Endothelial cell of umbilical vein (primary cell): ENCODE results near the gene LIPK. TPM values are rescaled to one million over a fixed set of nuclear protein-coding genes. Genes with fewer than 3 reads are reported as not detected.

ENCODE experiments used
- BruUV-seq: library from RNA; stranded (reverse); fragments of 400-500 nt; replicated peaks from 2 replicates; lab custom pipeline; 2021; lab: Mats Ljungman, UMichigan
- CTCF ChIA-PET: fragments of 300-600, 350-600 bp; sonication (Branson Sonifier 250); formaldehyde crosslinking; loops from one replicate; lab custom pipeline; 2021; ENCODE audit warnings: antibody characterized with exemption, inconsistent platforms; lab: Charles Lee
- POLR2A ChIA-PET: fragments of 300-600, 350-600 bp; sonication (Branson Sonifier 250); formaldehyde crosslinking; loops from one replicate; lab custom pipeline; 2021; ENCODE audit warnings: antibody characterized with exemption, inconsistent platforms; lab: Charles Lee
- DNase-seq: peaks from one replicate; pipeline ENCODE4 v3.0.0-alpha.2; 2011; ENCODE audit warnings: low read depth, low spot score
- FAIRE-seq: peaks from 2 replicates; lab custom pipeline; 2011; peaks lifted over from hg19 to GRCh38; lab: Jason Lieb, UNC
- H2AFZ ChIP-seq: 2 replicates; pipeline ENCODE4 v1.6.0; 2012; ENCODE audit warnings: low read depth, low read length, control low read depth, inconsistent platforms
- H3K27ac ChIP-seq: 2 replicates; pipeline ENCODE4 v1.5.1; 2011; ENCODE audit warnings: low read depth, mild to moderate bottlenecking, control low read depth, low read length, moderate library complexity; ENCODE audit not compliant: insufficient read depth
- H3K27me3 ChIP-seq, 2 experiments: 2 replicates each; pipeline versions ENCODE4 v1.6.0 to v1.6.1; 2011; ENCODE audit warnings: low read length in 2 of 2, mixed read lengths in 1 of 2; ENCODE audit not compliant: control insufficient read depth in 2 of 2, insufficient read depth in 2 of 2
- H3K36me3 ChIP-seq, 2 experiments: 2 replicates in 1 of 2; 3 replicates in 1 of 2; pipeline ENCODE4 v1.5.1; 2011; ENCODE audit warnings: low read length in 2 of 2, mild to moderate bottlenecking in 1 of 2, moderate library complexity in 1 of 2; ENCODE audit not compliant: control insufficient read depth in 2 of 2, insufficient read depth in 2 of 2; ENCODE audit errors: extremely low read depth in 1 of 2
- H3K4me1 ChIP-seq: 3 replicates; pipeline ENCODE4 v1.5.1; 2011; ENCODE audit warnings: mild to moderate bottlenecking, low read length; ENCODE audit not compliant: control insufficient read depth, insufficient read depth; ENCODE audit errors: extremely low read depth
- H3K4me2 ChIP-seq: 2 replicates; pipeline ENCODE4 v1.6.1; 2011; ENCODE audit warnings: low read length, control low read depth, mixed read lengths; ENCODE audit not compliant: insufficient read depth
- H3K4me3 ChIP-seq, 3 experiments: fragments of 200-600 bp in 1 of 3; sonication (generic), shearing (Covaris generic) in 1 of 3; replicated peaks in 1 of 3; 2 replicates each; pipeline ENCODE4 v1.5.1; 2011 to 2016; ENCODE audit warnings: control low read depth in 3 of 3, low read length in 3 of 3, mild to moderate bottlenecking in 2 of 3, inconsistent platforms in 1 of 3, low read depth in 1 of 3, moderate library complexity in 1 of 3; ENCODE audit not compliant: insufficient read depth in 1 of 3
- H3K79me2 ChIP-seq: 2 replicates; pipeline ENCODE4 v1.6.0; 2012; ENCODE audit warnings: low read length, inconsistent platforms; ENCODE audit not compliant: control insufficient read depth, insufficient read depth
- H3K9ac ChIP-seq: replicated peaks from 2 replicates; pipeline ENCODE3; 2011; ENCODE audit warnings: low read length, control low read depth; ENCODE audit not compliant: insufficient read depth; ENCODE audit errors: extremely low read depth
- H3K9me1 ChIP-seq: replicated peaks from 3 replicates; pipeline ENCODE4 v1.6.0; 2011; ENCODE audit warnings: mild to moderate bottlenecking, low read length; ENCODE audit not compliant: control insufficient read depth, insufficient read depth; ENCODE audit errors: extremely low read depth
- H3K9me3 ChIP-seq: replicated peaks from 2 replicates; pipeline ENCODE4 v1.5.1; 2012; ENCODE audit warnings: low read length, inconsistent platforms; ENCODE audit not compliant: control insufficient read depth, insufficient read depth
- H4K20me1 ChIP-seq: replicated peaks from 2 replicates; pipeline ENCODE3; 2011; ENCODE audit warnings: mild to moderate bottlenecking, low read length; ENCODE audit not compliant: control insufficient read depth, insufficient read depth; ENCODE audit errors: extremely low read depth
- CTCF ChIP-seq, 2 donors: IDR thresholded peaks; 1 replicate in 1 of 2; 2 replicates in 1 of 2; pipeline ENCODE4 v1.5.1; 2011; ENCODE audit warnings: low read length in 2 of 2, mild to moderate bottlenecking in 2 of 2, moderate library complexity in 2 of 2, control low read depth in 1 of 2, inconsistent platforms in 1 of 2, low read depth in 1 of 2; ENCODE audit not compliant: insufficient read depth in 1 of 2; ENCODE audit errors: extremely low read depth in 1 of 2
- EZH2 ChIP-seq: IDR thresholded peaks from 2 replicates; pipeline ENCODE4 v1.6.1; 2012; ENCODE audit warnings: borderline replicate concordance, low read depth, mild to moderate bottlenecking, moderate library complexity, low read length, inconsistent platforms; ENCODE audit not compliant: severe bottlenecking
- FOS ChIP-seq: IDR thresholded peaks from 2 replicates; pipeline ENCODE4 v1.6.1; 2011; ENCODE audit warnings: mild to moderate bottlenecking, low read length, moderate library complexity, borderline replicate concordance; ENCODE audit not compliant: insufficient read depth
- GATA2 ChIP-seq: IDR thresholded peaks from 2 replicates; pipeline ENCODE4 v1.7.0; 2011; ENCODE audit warnings: low read depth, mild to moderate bottlenecking, moderate library complexity, mixed read lengths, low read length; ENCODE audit not compliant: insufficient read length, insufficient read depth
- JUN ChIP-seq: IDR thresholded peaks from 2 replicates; pipeline ENCODE4 v1.6.1; 2011; ENCODE audit warnings: borderline replicate concordance, low read depth; ENCODE audit not compliant: insufficient read length, insufficient read depth
- MAX ChIP-seq: IDR thresholded peaks from 2 replicates; pipeline ENCODE4 v1.6.1; 2011; ENCODE audit not compliant: insufficient read depth, insufficient read length
- MYC ChIP-seq: IDR thresholded peaks from one replicate; pipeline ENCODE4 v1.6.1; 2011; ENCODE audit warnings: mild to moderate bottlenecking, low read depth, low read length
- POLR2A ChIP-seq: IDR thresholded peaks from 2 replicates; pipeline ENCODE4 v1.6.1; 2012; ENCODE audit warnings: low read depth, mild to moderate bottlenecking, control low read depth, low read length
- POLR2AphosphoS5 ChIP-seq: IDR thresholded peaks from 2 replicates; pipeline ENCODE4 v1.6.1; 2012; ENCODE audit warnings: low read depth, mild to moderate bottlenecking, control low read depth, low read length, moderate library complexity; ENCODE audit not compliant: insufficient read depth
- dilution Hi-C: fragments of 300-500 bp; cut with MboI; formaldehyde crosslinking; loops from one replicate; pipeline ENCODE4 v1.15.0; 2019; ENCODE audit warnings: low sequenced_read_pairs; ENCODE audit not compliant: extremely low pct_ligation_motif_present
- intact Hi-C: fragments of 100-400 bp; cut with micrococcal nuclease; formaldehyde crosslinking; loops from one replicate; pipeline ENCODE4 v1.10.0; 2022
- polyA plus RNA-seq, 4 experiments: library from polyadenylated mRNA; depleted of rRNA in 3 of 4; stranded (reverse) in 3 of 4; unstranded in 1 of 4; fragments of >200 nt; gene quantifications; 2 replicates each; pipeline versions ENCODE4 v1.2.1 to v1.2.3, GENCODE V29; 2011 to 2012; ENCODE audit warnings: missing spikeins in 1 of 4
- total RNA-seq: library from RNA; stranded (reverse); gene quantifications from 2 replicates; pipeline ENCODE4 v1.2.3, GENCODE V29; 2021

Gene LIPK
- total and polyA plus RNA-seq, 2 donors (not counting 3 experiments of a cell fraction or from before 2014, with no cell fraction given), result not detected

- no TSS peak for BruUV-seq
- Histone ChIP-seq H4K20me1 (no peaks in the 10 kb centered on the region), H3K9me3 (no peaks in the 10 kb centered on the region), H3K79me2 (no peaks in the 10 kb centered on the region), H2AFZ (peak overlapping the region; percentile 35), H3K9me1 (no peaks in the 10 kb centered on the region), H3K4me1 (peaks cover 8% of the 10 kb centered on the region), H3K4me2 (peak overlapping the region; percentile 7), H3K27ac (no peak overlapping the region), H3K36me3 (no peaks in the 10 kb centered on the region), H3K4me3 (no peak overlapping the region), H3K9ac (no peak overlapping the region), H3K27me3 (no peaks in the 10 kb centered on the region)
- FAIRE-seq, result peak; percentile 79
- ChIA-PET POLR2A (no interaction called here), CTCF (interaction anchor here (0.9 to 1.5 kb wide), 9 partner anchors 8 to 224 kb away, joined by 3 to 5 read pairs (median 3); partner anchors contain the start of gene RNLS)
- dilution Hi-C loops (no loop called here), intact Hi-C loops (no loop called here)
- DNase-seq, result peak; percentile 36
- TF ChIP-seq JUN (no peak), MYC (no peak), GATA2 (no peak), EZH2 (no peak), POLR2AphosphoS5 (no peak), FOS (no peak), CTCF (IDR thresholded peaks at IDR 0.05; ENCODE audit: extremely low read depth in 1 of 2, insufficient read depth in 1 of 2, low read depth in 1 of 2, low read length in 2 of 2) (no peak), POLR2A (no peak), MAX (no peak)
Measured at GRCh38 chr10:88661018-88661417, 45.0 kb upstream of the LIPK start.
